ENCODE data around the gene SLC25A44.
"Not testable (repeated sequence)": the region's sequence is repeated elsewhere in the genome, so short reads cannot be mapped to it uniquely, and the experiment has no call there.

Gene SLC25A44

GRCh38 chr1:156214024-156214748 is 20.3 kb downstream of the SLC25A44 start:
- Mint-ChIP-seq H3K27ac (peak overlapping the region; percentile 76), H3K27me3 (ENCODE audit: low read depth, poor library complexity) (no peaks in the 10 kb centered on the region), H3K4me3 (peak overlapping the region; percentile 96), H3K36me3 (ENCODE audit: low read depth) (peaks cover 29% of the 10 kb centered on the region), H3K4me1 (peaks cover 20% of the 10 kb centered on the region), H3K9me3 (no peaks in the 10 kb centered on the region)
- no peak for TF ChIP-seq CTCF (IDR thresholded peaks at IDR 0.05)
- no peak for DNase-seq

GRCh38 chr1:156216361-156217086 is 22.6 kb downstream of the SLC25A44 start:
- H3K27me3 Mint-ChIP-seq (ENCODE audit: low read depth, poor library complexity); H3K4me3 Mint-ChIP-seq; H3K27ac Mint-ChIP-seq; DNase-seq; H3K9me3 Mint-ChIP-seq: not testable (repeated sequence)
- H3K4me1 Mint-ChIP-seq, result peaks cover 20% of the 10 kb centered on the region
- H3K36me3 Mint-ChIP-seq (ENCODE audit: low read depth), result peaks cover 46% of the 10 kb centered on the region

GRCh38 chr1:156217871-156218270 is 24.0 kb downstream of the SLC25A44 start:
- Mint-ChIP-seq H3K27ac (peak overlapping the region; percentile 45), H3K4me3 (no peak overlapping the region), H3K36me3 (ENCODE audit: low read depth) (peaks cover 59% of the 10 kb centered on the region), H3K9me3 (no peaks in the 10 kb centered on the region), H3K4me1 (peaks cover 14% of the 10 kb centered on the region), H3K27me3 (ENCODE audit: low read depth, poor library complexity) (no peaks in the 10 kb centered on the region)
- TF ChIP-seq CTCF (IDR thresholded peaks at IDR 0.05), result no peak
- no peak for DNase-seq

- no peaks in the 10 kb centered on the region for H3K9me3 Mint-ChIP-seq
- DNase-seq, result no peak
- peaks cover 58% of the 10 kb centered on the region for H3K36me3 Mint-ChIP-seq (ENCODE audit: low read depth)
- H3K4me1 Mint-ChIP-seq, result peaks cover 2% of the 10 kb centered on the region
- no peak for TF ChIP-seq CTCF (IDR thresholded peaks at IDR 0.05)
- no peak overlapping the region for H3K27ac Mint-ChIP-seq
- no peaks in the 10 kb centered on the region for H3K27me3 Mint-ChIP-seq (ENCODE audit: low read depth, poor library complexity)
- H3K4me3 Mint-ChIP-seq, result no peak overlapping the region
Observed at GRCh38 chr1:156220226-156220625, 26.3 kb downstream of the SLC25A44 start.

GRCh38 chr1:156221986-156222692 is 28.2 kb downstream of the SLC25A44 start:
- TF ChIP-seq CTCF (IDR thresholded peaks at IDR 0.05), result no peak
- Mint-ChIP-seq H3K27me3 (ENCODE audit: low read depth, poor library complexity) (no peaks in the 10 kb centered on the region), H3K27ac (peak overlapping the region; percentile 9), H3K36me3 (ENCODE audit: low read depth) (peaks cover 63% of the 10 kb centered on the region), H3K9me3 (no peaks in the 10 kb centered on the region), H3K4me3 (no peak overlapping the region), H3K4me1 (peaks cover 5% of the 10 kb centered on the region)
- no peak for DNase-seq

- no peak overlapping the region for H3K4me3 Mint-ChIP-seq
- DNase-seq, result no peak
- no peaks in the 10 kb centered on the region for H3K9me3 Mint-ChIP-seq
- no peak for TF ChIP-seq CTCF (IDR thresholded peaks at IDR 0.05)
- H3K27me3 Mint-ChIP-seq (ENCODE audit: low read depth, poor library complexity), result no peaks in the 10 kb centered on the region
- peaks cover 64% of the 10 kb centered on the region for H3K36me3 Mint-ChIP-seq (ENCODE audit: low read depth)
- H3K27ac Mint-ChIP-seq, result no peak overlapping the region
- peaks cover 5% of the 10 kb centered on the region for H3K4me1 Mint-ChIP-seq
Observed at GRCh38 chr1:156225677-156226014, 31.7 kb downstream of the SLC25A44 start.

Measured in nephron progenitor cell (in vitro differentiated cells).